GM20431 (cell line): ENCODE measurements around the gene IPO11.
"Not testable (repeated sequence)": the region's sequence is repeated elsewhere in the genome, so short reads cannot be mapped to it uniquely, and the experiment has no call there.

Experiments
- in situ Hi-C: fragments of 300-500 bp; cut with MseI, MboI; formaldehyde crosslinking; loops from one replicate; pipeline ENCODE4 v1.15.0; 2020; ENCODE audit warnings: low sequenced_read_pairs; ENCODE audit not compliant: unreplicated experiment

IPO11 gene

DNA sequence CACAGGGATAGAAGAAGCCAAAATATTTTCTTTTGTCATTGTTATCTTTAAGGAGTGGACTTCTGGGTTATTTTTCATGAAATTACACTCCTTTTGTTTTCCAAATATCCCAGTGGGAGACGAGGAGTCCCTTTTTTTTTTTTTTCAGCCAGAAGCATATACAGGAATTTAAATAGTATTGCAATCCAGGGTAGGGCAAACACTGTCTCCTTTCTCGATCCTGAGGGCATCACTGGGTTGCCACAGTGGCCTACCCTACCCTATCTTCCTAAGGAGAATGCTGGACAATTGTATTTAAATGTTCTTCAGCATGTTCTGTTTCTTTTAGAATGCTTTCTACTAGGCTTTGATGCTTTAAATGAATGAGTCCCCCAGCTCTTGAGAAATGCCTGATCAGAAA, 214.0 kb downstream of the IPO11 start:
- in situ Hi-C loops = no loop called here

- in situ Hi-C loops = no loop called here
Measured at GRCh38 chr5:62627121-62627520, 214.6 kb downstream of the IPO11 start.

DNA sequence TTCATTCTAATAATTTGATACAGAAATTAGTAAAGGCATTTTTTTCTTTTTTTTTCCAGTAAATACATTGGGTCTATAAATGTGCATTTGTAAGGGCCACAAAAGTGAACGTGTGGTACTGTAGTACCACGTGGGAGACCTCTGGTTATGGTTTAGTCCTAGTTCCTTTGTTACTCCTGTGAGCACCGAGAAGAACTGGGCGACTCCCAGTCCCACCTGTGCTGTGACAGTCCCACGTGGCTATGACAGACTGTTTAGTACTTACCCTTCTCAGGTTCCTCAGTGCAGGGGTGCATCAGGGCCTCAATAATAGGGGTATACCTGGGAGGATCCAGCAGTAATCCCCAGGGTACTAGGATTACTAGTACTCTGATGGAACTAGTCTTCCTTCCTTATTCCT, 215.3 kb downstream of the IPO11 start:
- in situ Hi-C loops = no loop called here

- in situ Hi-C loops = no loop called here
Measured at GRCh38 chr5:62631909-62632580, 219.5 kb downstream of the IPO11 start.

DNA sequence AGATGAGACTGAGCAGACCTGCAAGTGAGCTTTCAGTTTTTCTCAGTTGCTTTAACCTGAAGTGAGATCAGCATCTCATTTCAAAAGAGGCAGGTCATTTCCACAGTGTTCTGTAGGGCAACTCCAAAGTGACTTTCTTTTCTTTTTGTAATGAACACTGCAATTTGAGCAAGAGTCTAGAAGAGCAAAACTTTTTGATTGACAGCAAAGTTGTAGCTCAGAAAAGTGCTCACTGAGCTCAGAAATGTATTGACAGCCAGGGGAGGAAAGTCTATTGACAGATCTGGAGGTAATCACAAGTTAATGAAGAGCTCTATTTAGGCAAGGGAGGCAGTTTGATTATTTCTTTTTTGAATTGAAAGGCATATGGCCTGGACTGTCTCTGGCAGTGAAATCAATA, 220.7 kb downstream of the IPO11 start:
- in situ Hi-C loops = no loop called here

DNA sequence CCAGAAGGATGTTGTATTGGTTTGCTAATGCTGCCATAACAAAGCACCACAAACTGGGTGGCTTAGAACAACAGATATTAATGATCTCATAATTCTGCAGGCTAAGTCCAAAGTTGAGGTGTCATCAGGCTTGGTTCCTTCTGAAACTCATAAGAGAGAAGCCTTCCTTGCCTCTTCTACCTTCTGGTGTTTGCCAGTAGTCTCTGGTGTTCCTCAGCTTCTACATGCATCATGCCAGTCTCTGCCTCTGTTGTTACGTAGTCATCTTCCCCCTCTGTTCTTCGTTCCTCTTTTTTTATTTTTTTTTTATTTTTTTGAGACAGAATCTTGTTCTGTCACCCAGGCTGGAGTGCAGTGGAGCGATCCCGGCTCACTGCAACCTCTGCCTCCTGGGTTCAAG, 227.9 kb downstream of the IPO11 start:
- in situ Hi-C loops = no loop called here

- in situ Hi-C loops = no loop called here
Measured at GRCh38 chr5:62642468-62642867, 229.9 kb downstream of the IPO11 start.

- in situ Hi-C loops = no loop called here
Measured at GRCh38 chr5:62643556-62644451, 231.2 kb downstream of the IPO11 start.

GRCh38 chr5:62645223-62645622, 232.7 kb downstream of the IPO11 start:
- in situ Hi-C loops = no loop called here

DNA sequence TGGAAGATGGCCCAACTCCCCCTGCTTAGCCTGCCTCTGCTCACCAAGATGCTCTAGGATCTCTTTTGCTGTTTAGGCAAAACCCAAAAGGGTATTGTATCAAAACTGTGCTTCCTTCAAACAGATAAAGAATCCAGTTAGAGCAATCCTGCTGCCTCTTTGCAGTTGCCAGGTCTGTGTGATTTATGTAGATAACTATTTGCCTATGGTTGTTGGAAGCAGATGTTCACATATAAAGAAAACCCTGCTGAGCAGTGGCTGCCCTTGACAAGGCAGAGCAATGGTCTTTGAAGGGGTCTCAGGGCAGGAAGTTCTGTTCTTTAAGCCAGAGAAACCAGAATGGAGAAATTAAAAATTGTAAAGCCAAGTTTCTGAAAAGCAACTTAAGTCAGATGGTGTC, 234.7 kb downstream of the IPO11 start:
- in situ Hi-C loops = no loop called here

DNA sequence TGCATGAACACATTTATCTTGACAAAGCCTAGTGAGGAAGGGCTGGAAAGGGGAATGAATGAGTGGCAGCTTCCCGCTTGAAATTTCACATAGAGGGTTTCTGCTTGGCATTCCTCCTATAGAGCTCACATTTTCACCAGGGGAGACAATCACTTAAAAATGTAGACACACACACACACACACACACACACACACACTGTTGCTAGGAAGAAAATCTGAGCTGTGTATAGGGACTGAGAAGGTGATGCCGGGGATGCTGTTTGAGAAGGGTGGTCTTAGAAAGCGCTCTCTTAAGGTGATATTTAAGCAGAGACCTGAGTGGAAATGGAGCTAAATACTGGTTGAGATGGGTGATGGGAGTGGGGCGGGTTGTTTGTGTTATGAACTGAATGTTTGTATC, 236.5 kb downstream of the IPO11 start:
- in situ Hi-C loops = no loop called here

- in situ Hi-C loops = no loop called here
Measured at GRCh38 chr5:62649476-62650113, 237.0 kb downstream of the IPO11 start.

DNA sequence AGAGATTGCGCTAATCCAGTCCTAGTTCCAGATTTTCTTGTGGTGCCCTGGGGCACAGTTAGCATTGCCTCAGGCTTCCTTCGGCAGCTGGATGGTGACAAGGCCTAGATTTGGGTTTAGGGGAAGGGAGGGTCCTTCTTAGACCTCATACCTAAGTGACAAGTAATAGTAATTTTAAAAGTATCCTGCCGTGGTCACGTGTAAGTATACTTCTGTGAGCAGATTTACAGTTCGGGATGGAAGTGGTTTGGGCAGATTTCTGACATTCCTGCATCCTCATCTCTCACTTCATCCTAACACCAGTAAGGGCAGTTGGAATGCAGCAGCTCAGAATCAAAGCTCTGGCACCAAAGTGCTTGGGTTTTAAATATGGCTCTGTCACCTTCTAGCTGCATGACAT, 237.6 kb downstream of the IPO11 start:
- in situ Hi-C loops = no loop called here

GRCh38 chr5:62652225-62652624, 239.7 kb downstream of the IPO11 start:
- in situ Hi-C loops = no loop called here

GRCh38 chr5:62653001-62653863, 240.7 kb downstream of the IPO11 start:
- in situ Hi-C loops = no loop called here

- in situ Hi-C loops = no loop called here
Measured at GRCh38 chr5:62653864-62654575, 241.5 kb downstream of the IPO11 start.

GRCh38 chr5:62657772-62658171, 245.2 kb downstream of the IPO11 start:
- in situ Hi-C loops = not testable (repeated sequence)

GRCh38 chr5:62661126-62661525, 248.6 kb downstream of the IPO11 start:
- in situ Hi-C loops = no loop called here

- in situ Hi-C loops = no loop called here
Measured at GRCh38 chr5:62662521-62662920, 250.0 kb downstream of the IPO11 start.

DNA sequence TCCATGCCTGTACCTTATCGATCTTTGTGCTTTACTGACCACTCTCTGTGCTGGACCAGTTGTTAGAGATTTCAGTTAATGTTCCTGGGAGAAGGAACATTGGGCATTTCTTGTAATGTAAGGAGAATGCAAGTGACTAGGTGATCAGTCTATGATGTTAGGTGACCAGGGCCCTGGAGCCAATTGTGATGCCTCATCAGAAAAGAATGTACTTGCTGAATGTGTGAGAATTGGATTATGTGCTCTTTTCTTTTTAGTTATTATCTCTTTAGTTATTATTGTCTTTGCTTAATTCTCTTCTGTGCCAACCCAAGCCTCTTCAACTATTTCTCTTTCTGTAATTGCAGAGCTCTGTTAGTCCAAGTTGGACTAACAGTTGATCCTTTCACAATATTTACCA, 258.9 kb downstream of the IPO11 start:
- in situ Hi-C loops = no loop called here
